ENCODE results near the gene HOXB7. TPM values are rescaled to one million over a fixed set of nuclear protein-coding genes. Genes with fewer than 3 reads are reported as not detected.
A peak's percentile ranks its signal among the peaks of the same experiment; 100 is the strongest.

Gene HOXB7
- total and polyA plus RNA-seq, 4 donors: 0.08 to 0.31 (median 0.27) TPM

DNA sequence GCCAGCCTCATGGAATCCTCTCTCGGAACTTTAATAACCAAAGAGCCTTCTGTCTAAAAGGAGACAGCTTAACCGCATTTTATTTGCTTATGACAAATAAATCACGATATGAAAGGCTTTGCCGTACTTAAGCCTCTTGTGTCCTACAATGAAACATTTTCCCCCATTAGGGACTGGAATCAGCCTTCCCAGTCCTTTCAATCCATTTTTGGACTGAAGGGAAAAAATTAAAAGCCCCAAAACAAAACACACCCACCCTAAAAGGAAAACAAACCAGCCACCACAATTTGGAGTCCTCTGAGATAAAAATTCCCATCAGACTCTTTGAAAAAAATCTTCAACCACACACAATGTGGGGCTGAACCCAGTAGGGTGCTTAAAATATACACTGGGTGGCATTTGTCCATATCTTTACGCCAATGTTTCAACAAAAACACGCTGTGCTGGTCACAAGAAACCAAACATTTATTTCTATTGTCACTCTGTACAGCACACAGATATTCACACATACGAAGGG lies 35.7 kb downstream of the HOXB7 start:
- TF ChIP-seq NR2F2 (IDR thresholded peaks at IDR 0.05): no peak
- TF ChIP-seq, protein P1, sequence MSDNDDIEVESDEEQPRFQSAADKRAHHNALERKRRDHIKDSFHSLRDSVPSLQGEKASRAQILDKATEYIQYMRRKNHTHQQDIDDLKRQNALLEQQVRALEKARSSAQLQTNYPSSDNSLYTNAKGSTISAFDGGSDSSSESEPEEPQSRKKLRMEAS (IDR thresholded peaks at IDR 0.05): no peak
- no peak for TF ChIP-seq EGR1 (IDR thresholded peaks at IDR 0.05; ENCODE audit: low read depth in 2 of 2)
- TF ChIP-seq, protein P2, sequence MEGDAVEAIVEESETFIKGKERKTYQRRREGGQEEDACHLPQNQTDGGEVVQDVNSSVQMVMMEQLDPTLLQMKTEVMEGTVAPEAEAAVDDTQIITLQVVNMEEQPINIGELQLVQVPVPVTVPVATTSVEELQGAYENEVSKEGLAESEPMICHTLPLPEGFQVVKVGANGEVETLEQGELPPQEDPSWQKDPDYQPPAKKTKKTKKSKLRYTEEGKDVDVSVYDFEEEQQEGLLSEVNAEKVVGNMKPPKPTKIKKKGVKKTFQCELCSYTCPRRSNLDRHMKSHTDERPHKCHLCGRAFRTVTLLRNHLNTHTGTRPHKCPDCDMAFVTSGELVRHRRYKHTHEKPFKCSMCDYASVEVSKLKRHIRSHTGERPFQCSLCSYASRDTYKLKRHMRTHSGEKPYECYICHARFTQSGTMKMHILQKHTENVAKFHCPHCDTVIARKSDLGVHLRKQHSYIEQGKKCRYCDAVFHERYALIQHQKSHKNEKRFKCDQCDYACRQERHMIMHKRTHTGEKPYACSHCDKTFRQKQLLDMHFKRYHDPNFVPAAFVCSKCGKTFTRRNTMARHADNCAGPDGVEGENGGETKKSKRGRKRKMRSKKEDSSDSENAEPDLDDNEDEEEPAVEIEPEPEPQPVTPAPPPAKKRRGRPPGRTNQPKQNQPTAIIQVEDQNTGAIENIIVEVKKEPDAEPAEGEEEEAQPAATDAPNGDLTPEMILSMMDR (IDR thresholded peaks at IDR 0.05; ENCODE audit: low read depth, low read length, missing input control): no peak
- no peak for DNase-seq (ENCODE audit: low spot score)
- Histone ChIP-seq H3K4me1 (ENCODE audit: control insufficient read depth in 4 of 4, insufficient read depth in 4 of 4, low read length in 3 of 4) (peaks cover 0 to 3% (median 0%) of the 10 kb centered on the region in 4 donors), H3K4me3 (ENCODE audit: low read depth in 1 of 3, low read length in 3 of 3) (no peak overlapping the region), H3K36me3 (ENCODE audit: control insufficient read depth in 4 of 4, insufficient read depth in 3 of 4, low read depth in 1 of 4, low read length in 3 of 4) (no peaks in the 10 kb centered on the region), H3K9me3 (ENCODE audit: control insufficient read depth in 4 of 4, low read length in 3 of 4) (no peaks in the 10 kb centered on the region), H3K9ac (ENCODE audit: low read depth in 1 of 2, low read length in 2 of 2) (no peak overlapping the region), H3K27ac (ENCODE audit: low read depth in 1 of 2, low read length in 2 of 2) (no peak overlapping the region), H3K27me3 (ENCODE audit: control insufficient read depth in 4 of 4, insufficient read depth in 4 of 4, low read length in 3 of 4) (peaks cover 0 to 17% (median 6%) of the 10 kb centered on the region in 4 donors)
- 28% methylated on average over 7 of the region's 7 CpGs for WGBS

DNA sequence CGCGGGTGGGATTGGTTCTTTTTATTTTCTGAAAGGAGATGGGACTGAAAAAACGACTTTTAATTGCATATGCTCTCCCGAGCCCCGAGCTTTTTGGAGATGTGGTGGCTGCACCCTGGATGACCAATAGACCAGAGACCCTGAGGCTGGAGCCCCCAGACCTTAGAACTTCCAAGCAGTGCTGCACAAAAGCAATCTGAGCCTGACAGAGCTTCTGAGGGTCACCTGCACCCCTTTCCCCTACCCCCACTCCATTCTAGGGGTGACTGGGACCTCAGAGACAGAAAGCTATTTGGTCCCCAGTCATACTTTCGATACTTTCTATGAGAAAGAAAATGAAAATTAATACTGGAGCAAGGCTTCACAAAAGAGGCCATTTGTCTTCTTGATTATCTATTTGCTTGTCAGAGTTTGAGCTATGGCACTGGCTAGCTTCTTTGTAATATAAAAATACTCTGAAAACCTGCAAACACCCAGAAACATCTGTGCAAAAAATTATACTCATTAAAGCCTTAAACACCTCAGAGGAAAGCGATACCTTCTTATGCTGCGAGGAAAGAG lies 36.2 kb downstream of the HOXB7 start:
- peaks cover 0 to 22% (median 9%) of the 10 kb centered on the region in 4 donors for H3K27me3 ChIP-seq (ENCODE audit: control insufficient read depth in 4 of 4, insufficient read depth in 4 of 4, low read length in 3 of 4)
- no peak overlapping the region for H3K4me3 ChIP-seq (ENCODE audit: low read depth in 1 of 3, low read length in 3 of 3)
- no peak for TF ChIP-seq SP1 (IDR thresholded peaks at IDR 0.05)
- TF ChIP-seq, protein P3, sequence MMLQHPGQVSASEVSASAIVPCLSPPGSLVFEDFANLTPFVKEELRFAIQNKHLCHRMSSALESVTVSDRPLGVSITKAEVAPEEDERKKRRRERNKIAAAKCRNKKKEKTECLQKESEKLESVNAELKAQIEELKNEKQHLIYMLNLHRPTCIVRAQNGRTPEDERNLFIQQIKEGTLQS (IDR thresholded peaks at IDR 0.05): no peak
- TF ChIP-seq, protein P4, sequence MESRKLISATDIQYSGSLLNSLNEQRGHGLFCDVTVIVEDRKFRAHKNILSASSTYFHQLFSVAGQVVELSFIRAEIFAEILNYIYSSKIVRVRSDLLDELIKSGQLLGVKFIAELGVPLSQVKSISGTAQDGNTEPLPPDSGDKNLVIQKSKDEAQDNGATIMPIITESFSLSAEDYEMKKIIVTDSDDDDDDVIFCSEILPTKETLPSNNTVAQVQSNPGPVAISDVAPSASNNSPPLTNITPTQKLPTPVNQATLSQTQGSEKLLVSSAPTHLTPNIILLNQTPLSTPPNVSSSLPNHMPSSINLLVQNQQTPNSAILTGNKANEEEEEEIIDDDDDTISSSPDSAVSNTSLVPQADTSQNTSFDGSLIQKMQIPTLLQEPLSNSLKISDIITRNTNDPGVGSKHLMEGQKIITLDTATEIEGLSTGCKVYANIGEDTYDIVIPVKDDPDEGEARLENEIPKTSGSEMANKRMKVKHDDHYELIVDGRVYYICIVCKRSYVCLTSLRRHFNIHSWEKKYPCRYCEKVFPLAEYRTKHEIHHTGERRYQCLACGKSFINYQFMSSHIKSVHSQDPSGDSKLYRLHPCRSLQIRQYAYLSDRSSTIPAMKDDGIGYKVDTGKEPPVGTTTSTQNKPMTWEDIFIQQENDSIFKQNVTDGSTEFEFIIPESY (IDR thresholded peaks at IDR 0.05): no peak
- no peak for TF ChIP-seq RXRA (IDR thresholded peaks at IDR 0.05)
- TF ChIP-seq TAF1 (conservative IDR thresholded peaks at IDR 0.05): no peak
- TF ChIP-seq NR2F2 (IDR thresholded peaks at IDR 0.05): no peak
- no peak for TF ChIP-seq HNF4G (IDR thresholded peaks at IDR 0.05)
- no peak for TF ChIP-seq RAD21 (IDR thresholded peaks at IDR 0.05)
- H3K36me3 ChIP-seq (ENCODE audit: control insufficient read depth in 4 of 4, insufficient read depth in 3 of 4, low read depth in 1 of 4, low read length in 3 of 4): no peaks in the 10 kb centered on the region
- no peak overlapping the region for H3K9ac ChIP-seq (ENCODE audit: low read depth in 1 of 2, low read length in 2 of 2)
- no peaks in the 10 kb centered on the region for H3K9me3 ChIP-seq (ENCODE audit: control insufficient read depth in 4 of 4, low read length in 3 of 4)
- DNase-seq (ENCODE audit: low spot score): no peak
- no peak overlapping the region for H3K27ac ChIP-seq (ENCODE audit: low read depth in 1 of 2, low read length in 2 of 2)
- 32% methylated on average over 8 of the region's 8 CpGs for WGBS
- peaks cover 0 to 3% (median 0%) of the 10 kb centered on the region in 4 donors for H3K4me1 ChIP-seq (ENCODE audit: control insufficient read depth in 4 of 4, insufficient read depth in 4 of 4, low read length in 3 of 4)

DNA sequence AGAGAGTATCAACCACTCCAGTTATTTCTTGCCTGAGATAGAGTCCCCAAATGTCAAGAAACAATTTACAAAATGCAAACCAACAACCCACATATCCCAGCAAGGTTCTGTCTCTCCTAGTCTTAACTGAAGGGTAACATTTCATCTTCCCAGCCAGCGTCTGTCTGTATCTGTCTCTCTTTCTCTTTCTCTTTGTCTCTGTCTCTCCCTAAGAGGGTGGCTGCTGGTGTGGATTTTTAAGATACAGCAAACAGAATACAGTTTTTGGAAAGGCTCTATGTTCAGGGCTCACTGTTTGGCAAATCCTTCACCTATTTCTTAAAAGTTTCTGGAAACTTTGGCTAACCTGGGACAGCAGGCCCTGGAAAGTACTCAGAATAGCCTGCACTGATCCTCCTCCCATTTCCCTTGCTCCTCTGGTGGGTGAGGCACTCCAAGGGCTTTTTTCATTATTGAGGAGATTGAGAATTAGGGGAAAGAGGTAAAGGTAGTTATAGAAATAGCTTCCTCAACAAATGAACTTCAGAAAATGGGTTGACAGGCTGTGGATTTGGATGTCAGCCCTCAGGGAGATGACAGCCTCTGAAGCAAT lies 38.9 kb downstream of the HOXB7 start:
- WGBS: 52% methylated on average over 1 of the region's 1 CpG
- peaks cover 0 to 31% (median 11%) of the 10 kb centered on the region in 4 donors for H3K27me3 ChIP-seq (ENCODE audit: control insufficient read depth in 4 of 4, insufficient read depth in 4 of 4, low read length in 3 of 4)
- DNase-seq (ENCODE audit: low spot score): no peak
- H3K27ac ChIP-seq (ENCODE audit: low read depth in 1 of 2, low read length in 2 of 2): peak overlapping the region; percentile 15 to 59
- H3K36me3 ChIP-seq (ENCODE audit: control insufficient read depth in 4 of 4, insufficient read depth in 3 of 4, low read depth in 1 of 4, low read length in 3 of 4): no peaks in the 10 kb centered on the region
- H3K4me3 ChIP-seq (ENCODE audit: low read depth in 1 of 3, low read length in 3 of 3): no peak overlapping the region
- no peaks in the 10 kb centered on the region for H3K9me3 ChIP-seq (ENCODE audit: control insufficient read depth in 4 of 4, low read length in 3 of 4)
- H3K9ac ChIP-seq (ENCODE audit: low read depth in 1 of 2, low read length in 2 of 2): no peak overlapping the region
- TF ChIP-seq SP1 (IDR thresholded peaks at IDR 0.05) (no peak), NR2F2 (IDR thresholded peaks at IDR 0.05) (no peak), JUND (IDR thresholded peaks at IDR 0.05) (no peak), HNF4G (IDR thresholded peaks at IDR 0.05) (no peak), RXRA (IDR thresholded peaks at IDR 0.05) (no peak)
- TF ChIP-seq, protein P4 (IDR thresholded peaks at IDR 0.05): no peak
- peaks cover 0 to 3% (median 0%) of the 10 kb centered on the region in 4 donors for H3K4me1 ChIP-seq (ENCODE audit: control insufficient read depth in 4 of 4, insufficient read depth in 4 of 4, low read length in 3 of 4)

Measured in liver (tissue), 9 donors.